Transverse colon (tissue), 4 donors: ENCODE data around the gene CERK. TPM values are rescaled to one million over a fixed set of nuclear protein-coding genes. Genes with fewer than 3 reads are reported as not detected.

ENCODE experiments used
- DNase-seq: peaks from one replicate; pipeline ENCODE4 v3.0.0-alpha.2; 2019
- H3K27ac ChIP-seq, 4 donors: fragments of 200-600 bp; sonication (generic); 2 replicates each; pipeline ENCODE4 v1.5.1; 2016 to 2018; ENCODE audit warnings: inconsistent platforms in 4 of 4
- H3K27me3 ChIP-seq: fragments of 200-600 bp; sonication (generic); 2 replicates; pipeline ENCODE4 v1.5.1; 2017; ENCODE audit warnings: inconsistent platforms
- H3K36me3 ChIP-seq, 4 donors: fragments of 200-600 bp; sonication (generic); 2 replicates each; pipeline ENCODE4 v1.5.1; 2017 to 2019; ENCODE audit warnings: inconsistent platforms in 4 of 4
- H3K4me1 ChIP-seq, 4 donors: fragments of 200-600 bp; sonication (generic); 2 replicates each; pipeline ENCODE4 v1.5.1; 2017 to 2020; ENCODE audit warnings: inconsistent platforms in 4 of 4
- H3K4me3 ChIP-seq, 4 donors: fragments of 200-600 bp; sonication (generic); 1 replicate in 1 of 4; 2 replicates in 3 of 4; pipeline versions ENCODE4 v1.5.1 to v1.6.1; 2017 to 2019; ENCODE audit warnings: inconsistent platforms in 4 of 4
- H3K9me3 ChIP-seq, 2 donors: fragments of 200-600 bp; sonication (generic); 2 replicates each; pipeline ENCODE4 v1.5.1; 2017 to 2019; ENCODE audit warnings: inconsistent platforms in 2 of 2
- CTCF ChIP-seq, 5 experiments: fragments of 200-600 bp in 3 of 5; fragments of 450-650 bp in 2 of 5; sonication (generic) in 3 of 5; IDR thresholded peaks; 1 replicate in 2 of 5; 2 replicates in 3 of 5; pipeline ENCODE4 v1.5.1; 2016 to 2017; ENCODE audit warnings: antibody characterized with exemption in 5 of 5, inconsistent platforms in 3 of 5, mild to moderate bottlenecking in 2 of 5, moderate library complexity in 1 of 5
- EP300 ChIP-seq: sonication (generic); formaldehyde crosslinking; IDR thresholded peaks from one replicate; pipeline ENCODE4 v1.6.1; 2017; ENCODE audit warnings: antibody characterized with exemption, low read depth
- POLR2A ChIP-seq: fragments of 450-650 bp; IDR thresholded peaks from one replicate; pipeline ENCODE4 v1.6.1; 2016; ENCODE audit warnings: antibody characterized with exemption, mild to moderate bottlenecking, moderate library complexity
- POLR2AphosphoS5 ChIP-seq, 3 donors: sonication (generic); formaldehyde crosslinking; IDR thresholded peaks; one replicate each; pipeline ENCODE4 v1.6.1; 2016; ENCODE audit warnings: antibody characterized with exemption in 3 of 3
- WGBS, 2 donors: methylation state at CpG; one replicate each; pipeline ENCODE4 v1.1.5; 2018; ENCODE audit warnings: low coverage in 1 of 2; 5-methylcytosine and 5-hydroxymethylcytosine counted together
- in situ Hi-C, 4 donors: fragments of 200-750 bp; cut with MboI; loops; one replicate each; pipeline versions ENCODE4 v1.15.0 to v1.15.1; 2017; ENCODE audit warnings: low sequenced_read_pairs in 3 of 4, low pct_ligation_motif_present in 1 of 4, low pct_unique_long_range_greater_than_20kb in 1 of 4
- intact Hi-C: fragments of 100-400 bp; cut with DNase I; formaldehyde crosslinking; loops from one replicate; pipeline ENCODE4 v1.15.1; 2023; ENCODE audit warnings: low total_unique reads
- total RNA-seq, 4 donors: library from RNA; depleted of rRNA; stranded (reverse); fragments of >200 nt; gene quantifications; one replicate each; pipeline ENCODE4 v1.1.0, GENCODE V29; 2016

Gene CERK
- total RNA-seq, 4 donors from 2014 or later = 13.7 to 72.2 (median 63.5) TPM

- H3K4me1 ChIP-seq = peaks cover 29 to 53% (median 39%) of the 10 kb centered on the region in 4 donors
- TF ChIP-seq POLR2A = no peak
- no peak for TF ChIP-seq CTCF (IDR thresholded peaks at IDR 0.05)
- no peak for TF ChIP-seq EP300
- TF ChIP-seq POLR2AphosphoS5 (IDR thresholded peaks at IDR 0.05) = no peak
- in situ Hi-C loops = loop anchor here in 1 of 4 donors (25.0 kb wide), 1 partner anchor 185 kb away; no protein-coding TSS in a partner anchor
- H3K9me3 ChIP-seq = no peaks in the 10 kb centered on the region
- 60 to 75% methylated on average over 5 to 8 of the region's 8 CpGs for WGBS, 2 donors
- intact Hi-C loops = no loop called here
- DNase-seq = no peak
- H3K36me3 ChIP-seq = no peaks in the 10 kb centered on the region
- no peaks in the 10 kb centered on the region for H3K27me3 ChIP-seq
- no peak overlapping the region for H3K27ac ChIP-seq
- H3K4me3 ChIP-seq = no peak overlapping the region
These were observed 9.6 kb upstream of the CERK start for GRCh38 chr22:46747646-46748045.

GRCh38 chr22:46746620-46747019 is 8.6 kb upstream of the CERK start:
- DNase-seq = no peak
- TF ChIP-seq POLR2AphosphoS5 (IDR thresholded peaks at IDR 0.05) (no peak), POLR2A (no peak), CTCF (IDR thresholded peaks at IDR 0.05) (no peak), EP300 (no peak)
- in situ Hi-C loops = loop anchor here in 1 of 4 donors (25.0 kb wide), 1 partner anchor 184 kb away; no protein-coding TSS in a partner anchor
- no peaks in the 10 kb centered on the region for H3K36me3 ChIP-seq
- 87 to 91% methylated on average over 3 to 11 of the region's 11 CpGs for WGBS, 2 donors
- H3K27me3 ChIP-seq = no peaks in the 10 kb centered on the region
- intact Hi-C loops = no loop called here
- H3K9me3 ChIP-seq = no peaks in the 10 kb centered on the region
- peaks cover 29 to 56% (median 43%) of the 10 kb centered on the region in 4 donors for H3K4me1 ChIP-seq
- no peak overlapping the region for H3K27ac ChIP-seq
- H3K4me3 ChIP-seq = no peak overlapping the region

GRCh38 chr22:46746192-46746591 is 8.1 kb upstream of the CERK start:
- TF ChIP-seq POLR2A (no peak), EP300 (no peak), CTCF (IDR thresholded peaks at IDR 0.05) (no peak), POLR2AphosphoS5 (IDR thresholded peaks at IDR 0.05) (no peak)
- intact Hi-C loops = no loop called here
- in situ Hi-C loops = loop anchor here in 1 of 4 donors (25.0 kb wide), 1 partner anchor 184 kb away; no protein-coding TSS in a partner anchor
- Histone ChIP-seq H3K4me1 (peaks cover 29 to 56% (median 42%) of the 10 kb centered on the region in 4 donors), H3K27ac (no peak overlapping the region), H3K36me3 (no peaks in the 10 kb centered on the region), H3K27me3 (no peaks in the 10 kb centered on the region), H3K4me3 (no peak overlapping the region), H3K9me3 (no peaks in the 10 kb centered on the region)
- WGBS, 2 donors = 62 to 80% methylated on average over 5 of the region's 5 CpGs
- DNase-seq = no peak

- WGBS, 2 donors = 73% methylated on average over 6 of the region's 6 CpGs; no CpG with 5 or more reads in 1 of the 2 donors
- peaks cover 16 to 56% (median 30%) of the 10 kb centered on the region in 4 donors for H3K4me1 ChIP-seq
- intact Hi-C loops (no loop called here), in situ Hi-C loops (loop anchor here in 1 of 4 donors (25.0 kb wide), 1 partner anchor 182 kb away; no protein-coding TSS in a partner anchor)
- no peaks in the 10 kb centered on the region for H3K36me3 ChIP-seq
- H3K4me3 ChIP-seq = no peak overlapping the region
- H3K27ac ChIP-seq = peak overlapping the region; percentile 65 to 71 (median 66)
- H3K27me3 ChIP-seq = no peaks in the 10 kb centered on the region
- TF ChIP-seq POLR2AphosphoS5 (IDR thresholded peaks at IDR 0.05) (peak in 2 of 3 donors; percentile 52 to 73), CTCF (IDR thresholded peaks at IDR 0.05) (peak in 2 of 5 experiments; percentile 37 to 58), EP300 (no peak)
- DNase-seq = peak; percentile 86
- no peaks in the 10 kb centered on the region for H3K9me3 ChIP-seq
These were observed 6.5 kb upstream of the CERK start for GRCh38 chr22:46744581-46744980.
